Trophoblast cell (in vitro differentiated cells and primary cell): ENCODE results near the gene ZNF746.
A peak's percentile ranks its signal among the peaks of the same experiment; 100 is the strongest.

Source experiments
- DNase-seq, 2 donors: peaks; one replicate each; pipeline ENCODE4 v3.0.0-alpha.2; 2016
- H2AFZ ChIP-seq: 2 replicates; pipeline ENCODE4 v1.6.1; 2013; ENCODE audit warnings: low read length, moderate library complexity, mild to moderate bottlenecking; ENCODE audit not compliant: insufficient read depth, poor library complexity
- H2AK5ac ChIP-seq: 2 replicates; pipeline ENCODE4 v1.6.1; 2013; ENCODE audit warnings: mild to moderate bottlenecking, low read length
- H2BK120ac ChIP-seq: 2 replicates; pipeline ENCODE4 v1.6.1; 2013; ENCODE audit warnings: low read length, mild to moderate bottlenecking, moderate library complexity; ENCODE audit not compliant: insufficient read depth, poor library complexity
- H2BK12ac ChIP-seq: 2 replicates; pipeline ENCODE4 v1.6.1; 2013; ENCODE audit warnings: mild to moderate bottlenecking, low read length, moderate library complexity
- H2BK5ac ChIP-seq: 2 replicates; pipeline ENCODE4 v1.6.1; 2013; ENCODE audit warnings: low read length, low read depth, moderate library complexity, mild to moderate bottlenecking; ENCODE audit not compliant: poor library complexity
- H3K14ac ChIP-seq: 2 replicates; pipeline ENCODE4 v1.6.1; 2013; ENCODE audit warnings: mild to moderate bottlenecking, low read length
- H3K18ac ChIP-seq: 2 replicates; pipeline ENCODE4 v1.6.1; 2013; ENCODE audit warnings: mild to moderate bottlenecking, low read length
- H3K23ac ChIP-seq: 2 replicates; pipeline ENCODE4 v1.6.1; 2013; ENCODE audit warnings: low read length
- H3K27ac ChIP-seq: 2 replicates; pipeline ENCODE4 v1.5.1; 2013; ENCODE audit warnings: low read depth, mild to moderate bottlenecking, inconsistent platforms, low read length, moderate library complexity
- H3K27me3 ChIP-seq: 2 replicates; pipeline ENCODE4 v1.6.1; 2013; ENCODE audit warnings: inconsistent platforms, mild to moderate bottlenecking, low read length, moderate library complexity; ENCODE audit not compliant: insufficient read depth
- H3K36me3 ChIP-seq, 2 experiments: 1 replicate in 1 of 2; 2 replicates in 1 of 2; pipeline ENCODE4 v1.6.1; 2013; ENCODE audit warnings: low read length in 2 of 2, mild to moderate bottlenecking in 2 of 2, moderate library complexity in 1 of 2; ENCODE audit not compliant: insufficient read depth in 2 of 2, control insufficient read depth in 1 of 2
- H3K4ac ChIP-seq: 2 replicates; pipeline ENCODE4 v1.6.1; 2013; ENCODE audit warnings: low read depth, mild to moderate bottlenecking, low read length, moderate library complexity
- H3K4me1 ChIP-seq, 2 experiments: 1 replicate in 1 of 2; 2 replicates in 1 of 2; pipeline ENCODE4 v1.6.1; 2013; ENCODE audit warnings: low read length in 2 of 2, mild to moderate bottlenecking in 2 of 2, moderate library complexity in 1 of 2; ENCODE audit not compliant: insufficient read depth in 2 of 2, control insufficient read depth in 1 of 2
- H3K4me2 ChIP-seq: 2 replicates; pipeline ENCODE4 v1.6.1; 2013; ENCODE audit warnings: inconsistent platforms, mild to moderate bottlenecking, low read length, moderate library complexity
- H3K4me3 ChIP-seq: 2 replicates; pipeline ENCODE4 v1.5.1; 2013; ENCODE audit warnings: mild to moderate bottlenecking, low read depth, low read length, inconsistent platforms
- H3K79me1 ChIP-seq: one replicate; pipeline ENCODE4 v1.6.1; 2013; ENCODE audit warnings: low read length
- H3K79me2 ChIP-seq: 2 replicates; pipeline ENCODE4 v1.6.1; 2013; ENCODE audit warnings: low read length, mild to moderate bottlenecking; ENCODE audit not compliant: control insufficient read depth, insufficient read depth, poor library complexity
- H3K9ac ChIP-seq: 2 replicates; pipeline ENCODE4 v1.6.1; 2013; ENCODE audit warnings: mild to moderate bottlenecking, low read length
- H3K9me3 ChIP-seq: 2 replicates; pipeline ENCODE4 v1.6.1; 2013; ENCODE audit warnings: low read depth, mild to moderate bottlenecking, control low read depth, inconsistent platforms, low read length; ENCODE audit not compliant: insufficient read depth
- H4K12ac ChIP-seq: 2 replicates; pipeline ENCODE4 v1.6.1; 2013; ENCODE audit warnings: low read depth, mild to moderate bottlenecking, low read length, moderate library complexity
- H4K8ac ChIP-seq: 2 replicates; pipeline ENCODE4 v1.6.1; 2013; ENCODE audit warnings: low read depth, mild to moderate bottlenecking, low read length, moderate library complexity
- H4K91ac ChIP-seq: one replicate; pipeline ENCODE4 v1.6.1; 2013; ENCODE audit warnings: low read depth, mild to moderate bottlenecking, low read length, moderate library complexity
- WGBS: extraction: QIAGEN DNeasy Blood & Tissue Kit; methylation state at CpG from one replicate; pipeline ENCODE4 v1.1.7; 2013; ENCODE audit warnings: missing lambda C conversion rate; ENCODE audit not compliant: insufficient read length, insufficient coverage; ENCODE audit errors: extremely low coverage; 5-methylcytosine and 5-hydroxymethylcytosine counted together

Gene ZNF746

GRCh38 chr7:149467321-149467859 is 30.2 kb downstream of the ZNF746 start:
- H2AFZ ChIP-seq: no peak overlapping the region
- no peak overlapping the region for H2AK5ac ChIP-seq
- no peak overlapping the region for H2BK5ac ChIP-seq
- peaks cover 6% of the 10 kb centered on the region in 2 experiments for H3K36me3 ChIP-seq
- no peak overlapping the region for H3K4ac ChIP-seq
- H3K4me3 ChIP-seq: no peak overlapping the region
- H2BK120ac ChIP-seq: no peak overlapping the region
- no peak overlapping the region for H4K91ac ChIP-seq
- no peak overlapping the region for H2BK12ac ChIP-seq
- no peaks in the 10 kb centered on the region for H3K4me1 ChIP-seq
- H3K9me3 ChIP-seq: no peaks in the 10 kb centered on the region
- no peak overlapping the region for H3K27ac ChIP-seq
- no CpG with 5 or more reads among the region's 1 CpG for WGBS
- H3K79me2 ChIP-seq: no peaks in the 10 kb centered on the region
- no peaks in the 10 kb centered on the region for H3K27me3 ChIP-seq
- H3K14ac ChIP-seq: no peak overlapping the region
- H4K12ac ChIP-seq: no peak overlapping the region
- H4K8ac ChIP-seq: no peak overlapping the region
- no peak overlapping the region for H3K18ac ChIP-seq
- no peak overlapping the region for H3K4me2 ChIP-seq
- DNase-seq: peak; percentile 77 to 86
- H3K9ac ChIP-seq: no peak overlapping the region
- H3K79me1 ChIP-seq: no peaks in the 10 kb centered on the region
- H3K23ac ChIP-seq: no peak overlapping the region

GRCh38 chr7:149466364-149466763 is 31.2 kb downstream of the ZNF746 start:
- Histone ChIP-seq H3K4me2 (no peak overlapping the region), H3K18ac (no peak overlapping the region), H4K91ac (no peak overlapping the region), H3K4me1 (no peaks in the 10 kb centered on the region), H3K36me3 (peaks cover 2 to 3% of the 10 kb centered on the region in 2 experiments), H2BK12ac (no peak overlapping the region), H3K9ac (no peak overlapping the region), H3K27ac (no peak overlapping the region), H2AK5ac (no peak overlapping the region), H3K4ac (no peak overlapping the region), H2BK120ac (no peak overlapping the region), H3K4me3 (no peak overlapping the region), H2BK5ac (no peak overlapping the region), H3K9me3 (no peaks in the 10 kb centered on the region), H3K14ac (no peak overlapping the region), H4K12ac (no peak overlapping the region), H3K27me3 (no peaks in the 10 kb centered on the region), H3K79me2 (no peaks in the 10 kb centered on the region), H3K79me1 (no peaks in the 10 kb centered on the region), H2AFZ (no peak overlapping the region), H4K8ac (no peak overlapping the region), H3K23ac (no peak overlapping the region)
- no peak for DNase-seq

- Histone ChIP-seq H3K23ac (no peak overlapping the region), H3K36me3 (no peaks in the 10 kb centered on the region), H2BK120ac (no peak overlapping the region), H3K9me3 (no peaks in the 10 kb centered on the region), H3K27me3 (peaks cover 3% of the 10 kb centered on the region), H3K79me2 (peaks cover 8% of the 10 kb centered on the region), H4K8ac (no peak overlapping the region), H3K9ac (no peak overlapping the region), H4K12ac (no peak overlapping the region), H3K4me1 (peaks cover 0 to 6% of the 10 kb centered on the region in 2 experiments), H2BK5ac (no peak overlapping the region), H3K14ac (no peak overlapping the region), H3K4me3 (no peak overlapping the region), H3K27ac (no peak overlapping the region), H2BK12ac (no peak overlapping the region), H3K18ac (no peak overlapping the region), H3K4ac (no peak overlapping the region), H3K79me1 (peaks cover 10% of the 10 kb centered on the region), H3K4me2 (no peak overlapping the region), H2AFZ (no peak overlapping the region), H4K91ac (no peak overlapping the region), H2AK5ac (no peak overlapping the region)
- DNase-seq: no peak
- no CpG with 5 or more reads among the region's 1 CpG for WGBS
Measured at GRCh38 chr7:149463500-149464161, 34.0 kb downstream of the ZNF746 start.

GRCh38 chr7:149462101-149462520 is 35.5 kb downstream of the ZNF746 start:
- H4K12ac ChIP-seq: no peak overlapping the region
- peaks cover 3% of the 10 kb centered on the region for H3K27me3 ChIP-seq
- H3K27ac ChIP-seq: no peak overlapping the region
- DNase-seq: peak; percentile 93 to 98
- WGBS: no CpG with 5 or more reads among the region's 9 CpGs
- H3K4ac ChIP-seq: no peak overlapping the region
- no peak overlapping the region for H3K23ac ChIP-seq
- H3K4me1 ChIP-seq: peaks cover 0 to 6% of the 10 kb centered on the region in 2 experiments
- H4K8ac ChIP-seq: no peak overlapping the region
- H3K79me2 ChIP-seq: peaks cover 8% of the 10 kb centered on the region
- no peak overlapping the region for H3K18ac ChIP-seq
- no peak overlapping the region for H2BK5ac ChIP-seq
- H3K9ac ChIP-seq: no peak overlapping the region
- H2AK5ac ChIP-seq: no peak overlapping the region
- peaks cover 10% of the 10 kb centered on the region for H3K79me1 ChIP-seq
- no peak overlapping the region for H3K14ac ChIP-seq
- H2AFZ ChIP-seq: no peak overlapping the region
- no peak overlapping the region for H3K4me3 ChIP-seq
- H3K36me3 ChIP-seq: no peaks in the 10 kb centered on the region
- H3K9me3 ChIP-seq: no peaks in the 10 kb centered on the region
- no peak overlapping the region for H2BK120ac ChIP-seq
- no peak overlapping the region for H2BK12ac ChIP-seq
- no peak overlapping the region for H3K4me2 ChIP-seq
- no peak overlapping the region for H4K91ac ChIP-seq
